Immature natural killer cell (primary cell): ENCODE measurements around the gene TMEM131. TPM values are rescaled to one million over a fixed set of nuclear protein-coding genes. Genes with fewer than 3 reads are reported as not detected.

Experiments
- DNase-seq, 3 donors: peaks; one replicate each; pipeline ENCODE4 v3.0.0; 2022; ENCODE audit warnings: mixed read lengths in 1 of 3
- H3K27ac Mint-ChIP-seq, 6 donors: one replicate each; pipeline ENCODE4 v1.8.0; 2020; ENCODE audit warnings: mixed read lengths in 6 of 6, mild to moderate bottlenecking in 5 of 6, inconsistent platforms in 4 of 6, moderate library complexity in 3 of 6
- H3K27me3 Mint-ChIP-seq, 3 donors: one replicate each; pipeline ENCODE4 v1.8.0; 2020 to 2021; ENCODE audit warnings: low read depth in 3 of 3, mild to moderate bottlenecking in 3 of 3, mixed read lengths in 3 of 3, moderate library complexity in 3 of 3, inconsistent platforms in 1 of 3
- H3K36me3 Mint-ChIP-seq, 3 donors: one replicate each; pipeline ENCODE4 v1.8.0; 2020; ENCODE audit warnings: mixed read lengths in 3 of 3, inconsistent platforms in 2 of 3, mild to moderate bottlenecking in 2 of 3
- H3K4me1 Mint-ChIP-seq, 2 donors: one replicate each; pipeline ENCODE4 v1.8.0; 2020; ENCODE audit warnings: inconsistent platforms in 2 of 2, mild to moderate bottlenecking in 2 of 2, mixed read lengths in 2 of 2, moderate library complexity in 1 of 2
- H3K4me3 Mint-ChIP-seq, 5 donors: one replicate each; pipeline ENCODE4 v1.8.0; 2020; ENCODE audit warnings: mild to moderate bottlenecking in 5 of 5, mixed read lengths in 5 of 5, inconsistent platforms in 3 of 5, moderate library complexity in 3 of 5
- H3K9me3 Mint-ChIP-seq, 6 donors: one replicate each; pipeline ENCODE4 v1.8.0; 2020; ENCODE audit warnings: mild to moderate bottlenecking in 6 of 6, mixed read lengths in 6 of 6, inconsistent platforms in 4 of 6, moderate library complexity in 3 of 6
- polyA plus RNA-seq, 3 donors: library from polyadenylated mRNA; unstranded; fragments of 300-500 nt; fragmentation: Illumina TruSeq; gene quantifications; one replicate each; pipeline ENCODE4 v1.2.3, GENCODE V29; 2021

Gene TMEM131
- polyA plus RNA-seq, 3 donors from 2014 or later, result 7.1 to 24.5 (median 8.3) TPM

DNA sequence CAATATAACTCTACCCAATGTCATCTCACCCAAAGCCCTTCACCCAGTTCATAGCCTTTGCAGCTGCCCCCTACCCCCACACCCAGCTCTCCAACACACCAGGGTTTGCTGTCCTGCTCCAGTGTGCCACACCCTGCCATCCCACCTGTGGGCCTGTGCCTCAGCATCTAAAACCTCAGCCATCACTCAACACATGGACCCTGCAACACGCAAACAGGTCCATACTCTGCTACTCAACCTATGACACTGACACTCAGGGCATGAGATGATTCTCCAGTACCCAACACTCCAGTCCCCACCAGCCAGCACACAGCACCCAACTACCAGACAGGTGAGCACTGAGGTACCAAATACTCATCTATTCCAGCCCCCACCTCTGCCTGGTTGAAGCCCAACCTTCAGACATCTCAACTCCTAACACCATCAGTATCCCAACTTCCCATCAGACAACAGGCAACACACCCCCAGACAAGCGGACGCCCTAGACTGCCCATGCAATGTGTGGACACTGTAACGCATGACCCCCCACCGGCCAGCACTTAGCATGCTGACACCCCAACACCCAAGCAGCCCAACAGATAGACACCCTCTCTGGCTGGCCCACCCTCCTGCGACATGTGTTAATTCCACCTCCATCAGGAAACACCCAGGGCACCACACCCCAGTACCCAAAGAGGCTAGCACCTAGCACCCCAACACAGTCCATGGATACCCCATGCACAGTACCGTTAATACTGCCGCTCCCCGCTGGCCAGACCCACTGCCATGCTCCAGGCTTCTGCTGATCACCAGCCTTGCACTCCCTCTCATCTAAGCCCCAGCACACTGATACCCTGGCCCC lies 257.3 kb downstream of the TMEM131 start:
- no peak for DNase-seq
- Mint-ChIP-seq H3K27ac (peak overlapping the region; percentile 31 to 86 (median 82)), H3K27me3 (peaks cover 8 to 30% (median 23%) of the 10 kb centered on the region in 3 donors), H3K4me3 (peak overlapping the region in 3 of 5 donors; percentile 4 to 37 (median 7)), H3K4me1 (peaks cover 61 to 69% of the 10 kb centered on the region in 2 donors), H3K9me3 (no peaks in the 10 kb centered on the region), H3K36me3 (peaks cover 30 to 50% (median 43%) of the 10 kb centered on the region in 3 donors)

GRCh38 chr2:97737421-97738178 lies 258.1 kb downstream of the TMEM131 start:
- no peak overlapping the region for H3K4me3 Mint-ChIP-seq
- no peaks in the 10 kb centered on the region for H3K9me3 Mint-ChIP-seq
- peaks cover 8 to 30% (median 23%) of the 10 kb centered on the region in 3 donors for H3K27me3 Mint-ChIP-seq
- H3K36me3 Mint-ChIP-seq, result peaks cover 30 to 50% (median 43%) of the 10 kb centered on the region in 3 donors
- H3K4me1 Mint-ChIP-seq, result peaks cover 59 to 64% of the 10 kb centered on the region in 2 donors
- peak overlapping the region in 2 of 6 donors; percentile 68 to 82 for H3K27ac Mint-ChIP-seq
- DNase-seq, result no peak

- Mint-ChIP-seq H3K27me3 (peaks cover 6 to 30% (median 18%) of the 10 kb centered on the region in 3 donors), H3K27ac (peak overlapping the region; percentile 68 to 88 (median 80)), H3K9me3 (no peaks in the 10 kb centered on the region), H3K4me1 (peaks cover 59 to 64% of the 10 kb centered on the region in 2 donors), H3K4me3 (peak overlapping the region in 2 of 5 donors; percentile 22 to 31), H3K36me3 (peaks cover 30 to 51% (median 35%) of the 10 kb centered on the region in 3 donors)
- DNase-seq, result no peak
These were observed 259.0 kb downstream of the TMEM131 start for GRCh38 chr2:97736608-97737330.

- H3K4me3 Mint-ChIP-seq, result peak overlapping the region in 2 of 5 donors; percentile 22 to 31
- peaks cover 59 to 64% of the 10 kb centered on the region in 2 donors for H3K4me1 Mint-ChIP-seq
- H3K27me3 Mint-ChIP-seq, result peaks cover 6 to 26% (median 17%) of the 10 kb centered on the region in 3 donors
- H3K9me3 Mint-ChIP-seq, result peaks cover 0 to 2% (median 0%) of the 10 kb centered on the region in 6 donors
- H3K36me3 Mint-ChIP-seq, result peaks cover 32 to 53% (median 32%) of the 10 kb centered on the region in 3 donors
- DNase-seq, result no peak
- H3K27ac Mint-ChIP-seq, result peak overlapping the region in 5 of 6 donors; percentile 68 to 88 (median 82)
These were observed 259.6 kb downstream of the TMEM131 start for GRCh38 chr2:97736185-97736584.

DNA sequence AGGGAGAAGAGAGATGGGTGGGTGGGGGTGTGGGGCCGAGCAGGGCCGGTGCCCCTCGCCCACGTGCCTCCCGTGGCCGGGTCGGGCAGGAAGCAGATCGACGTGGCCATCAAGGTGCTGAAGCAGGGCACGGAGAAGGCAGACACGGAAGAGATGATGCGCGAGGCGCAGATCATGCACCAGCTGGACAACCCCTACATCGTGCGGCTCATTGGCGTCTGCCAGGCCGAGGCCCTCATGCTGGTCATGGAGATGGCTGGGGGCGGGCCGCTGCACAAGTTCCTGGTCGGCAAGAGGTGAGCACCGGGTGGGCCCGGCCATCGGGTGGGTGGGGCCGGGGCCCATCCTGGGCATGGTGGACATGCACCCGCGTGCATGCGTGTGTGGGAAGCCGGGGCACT lies 260.6 kb downstream of the TMEM131 start:
- peaks cover 24 to 52% (median 33%) of the 10 kb centered on the region in 3 donors for H3K36me3 Mint-ChIP-seq

DNA sequence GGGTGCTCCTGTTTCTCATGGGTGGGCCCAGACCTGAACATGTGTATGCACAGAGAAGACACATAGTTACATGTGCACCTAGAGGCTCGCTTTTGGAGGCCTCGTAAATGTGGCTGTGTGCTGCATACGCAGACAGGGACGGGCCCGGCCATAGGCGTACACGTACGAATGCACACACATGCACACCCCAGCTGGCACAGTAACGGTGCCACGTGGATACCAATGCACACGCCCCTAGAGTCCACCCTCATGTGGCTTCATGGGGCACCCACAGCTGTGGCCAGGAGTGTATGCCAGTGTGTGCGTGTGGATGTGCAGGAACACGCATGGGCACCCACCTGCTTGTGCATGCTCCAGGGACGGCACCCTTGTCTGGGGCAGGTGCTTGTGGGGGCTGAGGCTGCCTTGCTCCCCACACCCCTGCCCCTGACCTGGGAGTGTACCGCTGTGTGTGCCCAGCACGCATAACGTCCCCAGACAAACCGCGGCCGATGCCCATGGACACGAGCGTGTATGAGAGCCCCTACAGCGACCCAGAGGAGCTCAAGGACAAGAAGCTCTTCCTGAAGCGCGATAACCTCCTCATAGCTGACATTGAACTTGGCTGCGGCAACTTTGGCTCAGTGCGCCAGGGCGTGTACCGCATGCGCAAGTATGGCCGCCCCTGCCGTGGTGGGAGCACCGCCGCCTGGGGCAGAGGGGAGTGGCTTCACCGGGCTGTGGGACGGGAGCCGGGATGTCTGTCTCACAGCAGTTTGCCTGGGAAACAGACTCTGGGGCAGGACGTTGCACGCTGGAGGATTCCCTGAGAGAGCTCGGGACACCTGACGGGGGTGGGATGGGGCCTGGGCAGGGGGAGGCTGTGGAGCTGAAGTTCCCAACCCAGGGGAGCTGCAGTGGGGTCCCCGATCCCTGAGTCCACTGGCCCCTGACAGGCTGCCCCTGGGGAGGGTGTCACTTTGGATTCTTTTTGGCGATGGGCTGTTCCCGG lies 261.4 kb downstream of the TMEM131 start:
- Mint-ChIP-seq H3K27ac (peak overlapping the region; percentile 72 to 88 (median 82)), H3K9me3 (peaks cover 0 to 2% (median 0%) of the 10 kb centered on the region in 6 donors), H3K27me3 (peaks cover 5 to 23% (median 6%) of the 10 kb centered on the region in 3 donors), H3K4me1 (peaks cover 61 to 70% of the 10 kb centered on the region in 2 donors), H3K36me3 (peaks cover 24 to 58% (median 33%) of the 10 kb centered on the region in 3 donors), H3K4me3 (peak overlapping the region in 2 of 5 donors; percentile 32 to 36)
- DNase-seq, result no peak

More for the DNA sequence above, 260.6 kb downstream of the TMEM131 start:
- peaks cover 57 to 64% of the 10 kb centered on the region in 2 donors for H3K4me1 Mint-ChIP-seq
- no peak for DNase-seq
- no peak overlapping the region for H3K4me3 Mint-ChIP-seq
- H3K27me3 Mint-ChIP-seq, result peaks cover 5 to 23% (median 10%) of the 10 kb centered on the region in 3 donors
- H3K9me3 Mint-ChIP-seq, result peaks cover 0 to 2% (median 0%) of the 10 kb centered on the region in 6 donors
- no peak overlapping the region for H3K27ac Mint-ChIP-seq

GRCh38 chr2:97733341-97734035 lies 262.3 kb downstream of the TMEM131 start:
- peaks cover 62 to 71% of the 10 kb centered on the region in 2 donors for H3K4me1 Mint-ChIP-seq
- peak in 1 of 3 donors; percentile 28 for DNase-seq
- H3K36me3 Mint-ChIP-seq, result peaks cover 24 to 58% (median 33%) of the 10 kb centered on the region in 3 donors
- H3K27me3 Mint-ChIP-seq, result peaks cover 3 to 16% (median 5%) of the 10 kb centered on the region in 3 donors
- peaks cover 0 to 2% (median 0%) of the 10 kb centered on the region in 6 donors for H3K9me3 Mint-ChIP-seq
- peak overlapping the region in 3 of 5 donors; percentile 27 to 36 (median 32) for H3K4me3 Mint-ChIP-seq
- H3K27ac Mint-ChIP-seq, result peak overlapping the region; percentile 72 to 88 (median 82)

- Mint-ChIP-seq H3K27me3 (peaks cover 0 to 13% (median 5%) of the 10 kb centered on the region in 3 donors), H3K4me1 (peaks cover 65 to 73% of the 10 kb centered on the region in 2 donors), H3K4me3 (peak overlapping the region in 2 of 5 donors; percentile 29 to 57), H3K9me3 (peaks cover 0 to 2% (median 0%) of the 10 kb centered on the region in 6 donors), H3K36me3 (peaks cover 27 to 59% (median 29%) of the 10 kb centered on the region in 3 donors), H3K27ac (peak overlapping the region; percentile 17 to 94 (median 88))
- no peak for DNase-seq
These were observed 263.1 kb downstream of the TMEM131 start for GRCh38 chr2:97732436-97733340.

DNA sequence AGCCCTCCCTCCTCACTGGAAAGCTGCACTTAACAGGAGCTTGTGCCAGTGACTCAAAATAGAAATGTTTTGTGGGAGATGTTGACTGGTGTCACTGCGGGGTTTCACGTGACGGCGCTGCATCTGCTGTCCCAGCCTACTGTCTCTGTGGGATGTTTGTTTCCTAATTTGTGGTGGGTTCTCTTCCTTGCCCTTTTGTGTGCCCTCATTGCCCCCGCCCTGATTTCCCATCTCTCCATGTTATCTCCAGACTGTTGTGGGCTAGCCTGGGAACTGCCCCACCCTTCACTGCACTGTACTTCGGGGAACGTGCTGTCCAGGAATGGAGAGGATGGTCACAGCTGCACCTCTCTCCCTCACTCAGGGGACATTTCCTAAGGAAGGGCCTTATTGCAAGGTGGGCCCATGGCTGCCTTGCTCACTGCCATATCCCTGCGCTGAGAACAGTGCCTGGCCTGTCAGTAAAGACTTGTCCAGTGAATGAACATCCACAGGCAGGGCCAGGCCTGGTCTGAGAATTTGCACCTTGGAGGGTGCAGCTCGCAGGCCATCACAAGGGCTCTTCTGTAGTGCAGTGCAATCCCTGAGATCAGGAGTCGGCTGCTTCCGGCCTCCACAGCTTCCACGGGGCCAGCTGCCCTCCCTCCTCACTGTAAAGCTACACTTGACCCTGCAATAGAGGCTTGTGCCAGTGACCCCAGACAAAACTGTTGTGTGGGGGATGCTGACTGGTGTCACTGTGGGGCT lies 264.3 kb downstream of the TMEM131 start:
- Mint-ChIP-seq H3K36me3 (peaks cover 31 to 59% (median 37%) of the 10 kb centered on the region in 3 donors), H3K27me3 (peaks cover 0 to 8% (median 5%) of the 10 kb centered on the region in 3 donors), H3K27ac (peak overlapping the region; percentile 52 to 94 (median 91)), H3K4me1 (peaks cover 75 to 77% of the 10 kb centered on the region in 2 donors), H3K4me3 (peak overlapping the region; percentile 7 to 70 (median 63)), H3K9me3 (peaks cover 0 to 2% (median 0%) of the 10 kb centered on the region in 6 donors)
- DNase-seq, result no peak

- Mint-ChIP-seq H3K4me1 (peaks cover 82 to 85% of the 10 kb centered on the region in 2 donors), H3K27me3 (peaks cover 2 to 12% (median 5%) of the 10 kb centered on the region in 3 donors), H3K4me3 (peak overlapping the region; percentile 9 to 38 (median 36)), H3K9me3 (peaks cover 0 to 2% (median 0%) of the 10 kb centered on the region in 6 donors), H3K27ac (peak overlapping the region; percentile 69 to 92 (median 80)), H3K36me3 (peaks cover 34 to 65% (median 44%) of the 10 kb centered on the region in 3 donors)
- DNase-seq, result no peak
These were observed 265.5 kb downstream of the TMEM131 start for GRCh38 chr2:97730245-97730644.
